Mesenchymal stem cell (in vitro differentiated cells and primary cell): Measurements from ENCODE around the gene SCARB1.

Source experiments
- DNase-seq: peaks from one replicate; pipeline ENCODE4 v3.0.0-alpha.2; 2013
- H2AFZ ChIP-seq: one replicate; pipeline ENCODE4 v1.6.1; 2013; ENCODE audit warnings: low read depth, mild to moderate bottlenecking, control low read depth, inconsistent platforms, low read length, moderate library complexity
- H2AK5ac ChIP-seq: 2 replicates; pipeline ENCODE4 v1.6.1; 2013; ENCODE audit warnings: low read length, moderate library complexity, mild to moderate bottlenecking, inconsistent platforms; ENCODE audit not compliant: severe bottlenecking
- H2BK120ac ChIP-seq: one replicate; pipeline ENCODE4 v1.6.1; 2013; ENCODE audit warnings: low read depth, mild to moderate bottlenecking, inconsistent platforms, low read length, moderate library complexity
- H2BK12ac ChIP-seq, 2 experiments: one replicate each; pipeline ENCODE4 v1.6.1; 2013; ENCODE audit warnings: inconsistent platforms in 2 of 2, low read length in 2 of 2, mild to moderate bottlenecking in 2 of 2, moderate library complexity in 2 of 2, control low read depth in 1 of 2
- H2BK15ac ChIP-seq: one replicate; pipeline ENCODE4 v1.6.1; 2013; ENCODE audit warnings: mild to moderate bottlenecking, low read depth, inconsistent platforms; ENCODE audit not compliant: poor library complexity, severe bottlenecking
- H2BK5ac ChIP-seq: 2 replicates; pipeline ENCODE4 v1.6.1; 2013; ENCODE audit warnings: low read depth, mild to moderate bottlenecking, low read length, control low read depth, inconsistent platforms; ENCODE audit not compliant: poor library complexity, severe bottlenecking
- H3K14ac ChIP-seq, 2 experiments: one replicate each; pipeline ENCODE4 v1.6.1; 2013; ENCODE audit warnings: inconsistent platforms in 2 of 2, low read length in 2 of 2, control low read depth in 1 of 2, mild to moderate bottlenecking in 1 of 2, moderate library complexity in 1 of 2
- H3K18ac ChIP-seq, 2 experiments: one replicate each; pipeline ENCODE4 v1.6.1; 2013; ENCODE audit warnings: inconsistent platforms in 2 of 2, low read length in 2 of 2, control low read depth in 1 of 2, low read depth in 1 of 2, mild to moderate bottlenecking in 1 of 2
- H3K23ac ChIP-seq, 2 experiments: one replicate each; pipeline ENCODE4 v1.6.1; 2013; ENCODE audit warnings: inconsistent platforms in 2 of 2, low read length in 2 of 2, mild to moderate bottlenecking in 2 of 2, moderate library complexity in 2 of 2, control low read depth in 1 of 2
- H3K27ac ChIP-seq: 2 replicates; pipeline ENCODE4 v1.5.1; 2013; ENCODE audit warnings: mild to moderate bottlenecking, moderate library complexity, low read length, control low read depth, inconsistent platforms; ENCODE audit not compliant: poor library complexity, severe bottlenecking
- H3K27me3 ChIP-seq, 2 experiments: 2 replicates each; pipeline versions ENCODE4 v1.6.1 to v1.7.0; 2013; ENCODE audit warnings: low read length in 2 of 2, mild to moderate bottlenecking in 2 of 2, moderate library complexity in 2 of 2, control low read depth in 1 of 2, inconsistent platforms in 1 of 2; ENCODE audit not compliant: control insufficient read depth in 1 of 2, insufficient read depth in 1 of 2
- H3K36me3 ChIP-seq, 2 experiments: 2 replicates each; pipeline versions ENCODE4 v1.6.1 to v1.7.0; 2013; ENCODE audit warnings: low read length in 2 of 2, control low read depth in 1 of 2, inconsistent platforms in 1 of 2, low read depth in 1 of 2, mild to moderate bottlenecking in 1 of 2; ENCODE audit not compliant: insufficient read depth in 2 of 2, control insufficient read depth in 1 of 2
- H3K4ac ChIP-seq, 2 experiments: one replicate each; pipeline ENCODE4 v1.6.1; 2013; ENCODE audit warnings: inconsistent platforms in 2 of 2, low read length in 2 of 2, mild to moderate bottlenecking in 2 of 2, moderate library complexity in 2 of 2, control low read depth in 1 of 2, low read depth in 1 of 2
- H3K4me1 ChIP-seq: 2 replicates; pipeline ENCODE4 v1.6.1; 2013; ENCODE audit warnings: low read depth, low read length, control low read depth; ENCODE audit not compliant: control insufficient read depth, insufficient read depth
- H3K4me2 ChIP-seq: 2 replicates; pipeline ENCODE4 v1.6.1; 2013; ENCODE audit warnings: low read length, mild to moderate bottlenecking, inconsistent platforms; ENCODE audit not compliant: poor library complexity, severe bottlenecking
- H3K4me3 ChIP-seq, 2 experiments: 2 replicates each; pipeline versions ENCODE4 v1.5.1 to v1.7.0; 2013; ENCODE audit warnings: low read length in 2 of 2, mild to moderate bottlenecking in 2 of 2, control low read depth in 1 of 2, low read depth in 1 of 2; ENCODE audit not compliant: insufficient read depth in 1 of 2
- H3K79me1 ChIP-seq: replicated peaks from 2 replicates; pipeline ENCODE4 v1.6.1; 2013; ENCODE audit warnings: mild to moderate bottlenecking, control low read depth, low read length, inconsistent platforms; ENCODE audit not compliant: poor library complexity, severe bottlenecking
- H3K9ac ChIP-seq: 2 replicates; pipeline ENCODE4 v1.7.0; 2013; ENCODE audit warnings: mild to moderate bottlenecking, low read length, moderate library complexity
- H3K9me3 ChIP-seq: 2 replicates; pipeline ENCODE4 v1.7.0; 2013; ENCODE audit warnings: mild to moderate bottlenecking, low read length; ENCODE audit not compliant: control insufficient read depth
- H4K8ac ChIP-seq: one replicate; pipeline ENCODE4 v1.6.1; 2013; ENCODE audit warnings: inconsistent platforms, mild to moderate bottlenecking, low read length, moderate library complexity
- H4K91ac ChIP-seq: one replicate; pipeline ENCODE4 v1.6.1; 2013; ENCODE audit warnings: mild to moderate bottlenecking, low read length, inconsistent platforms
- WGBS: methylation state at CpG from one replicate; pipeline ENCODE4 v1.1.7; 2013; ENCODE audit warnings: mixed read lengths; 5-methylcytosine and 5-hydroxymethylcytosine counted together

Gene SCARB1

GRCh38 chr12:124823272-124823970, 40.2 kb downstream of the SCARB1 start:
- no peak overlapping the region for H2BK12ac ChIP-seq

DNA sequence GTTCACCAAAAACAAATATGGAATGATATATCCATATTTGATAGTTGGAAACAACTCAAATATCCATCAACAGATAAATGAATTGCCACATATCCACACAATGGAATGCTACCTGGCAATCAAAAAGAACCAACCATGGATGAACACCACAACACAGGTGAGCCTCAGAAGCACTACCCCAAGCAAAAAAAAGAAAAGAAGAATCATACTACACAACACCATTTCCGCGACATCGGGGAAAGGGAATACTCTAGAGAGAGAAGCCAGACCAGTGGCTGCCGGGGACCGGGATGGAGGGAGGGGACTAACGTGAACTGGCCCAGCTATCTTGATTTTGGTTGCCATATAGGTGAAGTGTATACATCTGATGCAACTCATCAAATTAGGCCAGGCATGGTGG, 41.4 kb downstream of the SCARB1 start:
- Histone ChIP-seq H3K9me3 (no peaks in the 10 kb centered on the region), H3K4ac (no peak overlapping the region), H3K4me3 (no peak overlapping the region), H2AFZ (no peak overlapping the region), H3K4me1 (peaks cover 4% of the 10 kb centered on the region), H3K23ac (no peak overlapping the region), H3K18ac (no peak overlapping the region), H2BK120ac (no peak overlapping the region), H2BK15ac (no peak overlapping the region), H4K91ac (no peak overlapping the region), H3K9ac (no peak overlapping the region), H3K14ac (no peak overlapping the region), H4K8ac (no peak overlapping the region), H3K36me3 (no peaks in the 10 kb centered on the region), H3K4me2 (no peak overlapping the region), H2AK5ac (no peak overlapping the region), H2BK5ac (no peak overlapping the region), H3K27ac (no peak overlapping the region), H3K79me1 (peaks cover 2% of the 10 kb centered on the region), H2BK12ac (no peak overlapping the region), H3K27me3 (no peaks in the 10 kb centered on the region)
- 98% methylated on average over 6 of the region's 6 CpGs for WGBS
- DNase-seq: no peak

More at GRCh38 chr12:124823272-124823970, 40.2 kb downstream of the SCARB1 start:
- no peak for DNase-seq
- Histone ChIP-seq H3K27ac (no peak overlapping the region), H2AFZ (no peak overlapping the region), H3K36me3 (no peaks in the 10 kb centered on the region), H2BK15ac (no peak overlapping the region), H3K9ac (no peak overlapping the region), H3K4me1 (peaks cover 12% of the 10 kb centered on the region), H3K4ac (no peak overlapping the region), H3K79me1 (peaks cover 2% of the 10 kb centered on the region), H3K9me3 (no peaks in the 10 kb centered on the region), H4K91ac (no peak overlapping the region), H3K23ac (no peak overlapping the region), H3K14ac (no peak overlapping the region), H3K27me3 (no peaks in the 10 kb centered on the region), H2AK5ac (no peak overlapping the region), H3K4me2 (no peak overlapping the region), H2BK120ac (no peak overlapping the region), H4K8ac (no peak overlapping the region), H2BK5ac (no peak overlapping the region), H3K4me3 (no peak overlapping the region), H3K18ac (no peak overlapping the region)
- WGBS: 84% methylated on average over 15 of the region's 16 CpGs

- Histone ChIP-seq H3K9me3 (no peaks in the 10 kb centered on the region), H4K91ac (no peak overlapping the region), H3K14ac (no peak overlapping the region), H3K27ac (no peak overlapping the region), H3K27me3 (no peaks in the 10 kb centered on the region), H2BK120ac (no peak overlapping the region), H3K9ac (no peak overlapping the region), H3K4me1 (peaks cover 4% of the 10 kb centered on the region), H3K36me3 (no peaks in the 10 kb centered on the region), H2BK5ac (no peak overlapping the region), H3K23ac (no peak overlapping the region), H3K4me2 (no peak overlapping the region), H2AK5ac (no peak overlapping the region), H4K8ac (no peak overlapping the region), H3K79me1 (peaks cover 2% of the 10 kb centered on the region), H2BK12ac (no peak overlapping the region), H3K4ac (no peak overlapping the region), H3K18ac (no peak overlapping the region), H3K4me3 (no peak overlapping the region), H2AFZ (no peak overlapping the region), H2BK15ac (no peak overlapping the region)
- DNase-seq: no peak
- 89% methylated on average over 15 of the region's 16 CpGs for WGBS
Measured at GRCh38 chr12:124821252-124822200, 42.1 kb downstream of the SCARB1 start.

- no peak overlapping the region for H3K27ac ChIP-seq
- H2AFZ ChIP-seq: no peak overlapping the region
- H2BK15ac ChIP-seq: no peak overlapping the region
- no peak overlapping the region for H4K8ac ChIP-seq
- 87% methylated on average over 6 of the region's 9 CpGs for WGBS
- H3K23ac ChIP-seq: no peak overlapping the region
- H3K4me1 ChIP-seq: peaks cover 4% of the 10 kb centered on the region
- H3K9me3 ChIP-seq: no peaks in the 10 kb centered on the region
- H4K91ac ChIP-seq: no peak overlapping the region
- no peaks in the 10 kb centered on the region for H3K36me3 ChIP-seq
- no peak overlapping the region for H2BK5ac ChIP-seq
- H3K4me2 ChIP-seq: no peak overlapping the region
- H3K4ac ChIP-seq: no peak overlapping the region
- H2BK12ac ChIP-seq: no peak overlapping the region
- H3K4me3 ChIP-seq: no peak overlapping the region
- H2AK5ac ChIP-seq: no peak overlapping the region
- no peak overlapping the region for H3K9ac ChIP-seq
- no peaks in the 10 kb centered on the region for H3K27me3 ChIP-seq
- DNase-seq: no peak
- no peak overlapping the region for H2BK120ac ChIP-seq
- H3K79me1 ChIP-seq: peaks cover 2% of the 10 kb centered on the region
- no peak overlapping the region for H3K18ac ChIP-seq
- H3K14ac ChIP-seq: no peak overlapping the region
Measured at GRCh38 chr12:124820199-124820598, 43.5 kb downstream of the SCARB1 start.
